ENCODE measurements around the gene PERP. TPM values are rescaled to one million over a fixed set of nuclear protein-coding genes. Genes with fewer than 3 reads are reported as not detected.

The PERP gene
- total RNA-seq, 2 donors from 2014 or later: 8.8 to 14.7 TPM

- no peak for DNase-seq (ENCODE audit: low spot score)
- intact Hi-C loops (cut with DNase I): no loop called here
Observed at GRCh38 chr6:138107752-138108592, 753 bp upstream of the PERP start.

DNA sequence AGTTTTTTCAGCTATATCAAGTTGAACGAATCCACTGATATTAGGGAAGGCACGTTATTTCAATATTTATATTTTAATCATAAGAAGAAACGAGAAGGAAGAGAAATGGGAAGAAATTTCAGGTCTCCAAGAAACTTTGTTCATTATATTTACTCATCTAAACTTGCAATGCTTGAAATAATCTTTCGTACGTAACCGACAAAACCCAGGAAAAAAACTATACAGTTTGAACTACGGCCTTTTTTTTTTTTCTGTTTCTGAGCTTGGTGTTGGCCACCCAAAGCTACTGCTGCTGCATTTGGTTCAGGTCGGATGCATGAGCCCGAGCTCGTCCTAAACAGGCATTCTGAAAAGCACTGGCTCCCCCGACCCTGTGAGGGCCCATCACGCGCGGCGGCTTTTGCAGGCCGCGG is 548 bp downstream of the PERP start:
- DNase-seq (ENCODE audit: low spot score): no peak
- intact Hi-C loops (cut with DNase I): no loop called here

- intact Hi-C loops (cut with DNase I): no loop called here
- DNase-seq (ENCODE audit: low spot score): no peak
Observed at GRCh38 chr6:138105880-138106664, 1.1 kb downstream of the PERP start.

GRCh38 chr6:138105446-138105845 is 1.8 kb downstream of the PERP start:
- no peak for DNase-seq (ENCODE audit: low spot score)
- intact Hi-C loops (cut with DNase I): no loop called here

DNA sequence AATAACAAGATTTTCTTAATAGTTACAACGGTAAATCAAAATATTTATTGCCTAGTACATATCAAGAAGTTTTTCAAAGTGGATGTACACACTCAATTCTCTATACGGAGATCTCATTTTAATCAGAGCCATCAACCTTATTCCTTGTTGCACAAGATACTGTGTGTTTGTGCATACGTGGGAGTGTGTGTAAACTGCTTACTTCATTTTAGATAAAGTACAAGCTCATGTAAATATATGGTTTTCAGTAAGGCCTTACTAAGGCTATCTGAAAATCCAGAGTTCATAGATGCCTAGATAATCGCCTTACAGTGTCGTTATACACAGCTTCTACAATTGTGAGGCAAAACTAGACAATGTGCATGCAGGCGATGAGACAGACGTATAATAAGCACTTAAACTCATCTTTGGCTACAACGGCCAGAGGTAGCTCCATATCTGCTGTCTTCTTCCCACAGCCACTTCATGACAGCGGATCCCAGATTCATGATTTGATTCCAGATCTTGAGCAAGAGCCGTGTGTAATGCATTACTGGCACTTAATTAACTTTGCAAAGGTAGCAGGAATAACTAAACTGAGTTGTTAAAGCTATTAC is 2.5 kb downstream of the PERP start:
- no peak for DNase-seq (ENCODE audit: low spot score)
- intact Hi-C loops (cut with DNase I): no loop called here

- intact Hi-C loops (cut with DNase I): no loop called here
Observed at GRCh38 chr6:138103871-138104270, 3.3 kb downstream of the PERP start.

GRCh38 chr6:138101946-138102731 is 5.1 kb downstream of the PERP start:
- DNase-seq (ENCODE audit: low spot score): no peak
- intact Hi-C loops (cut with DNase I): loop anchor here in 1 of 2 donors (2.0 kb wide), 1 partner anchor 329 kb away; no protein-coding TSS in a partner anchor

More at GRCh38 chr6:138103871-138104270, 3.3 kb downstream of the PERP start:
- no peak for DNase-seq (ENCODE audit: low spot score)

GRCh38 chr6:138099832-138100231 is 7.4 kb downstream of the PERP start:
- intact Hi-C loops (cut with DNase I): loop anchor here in 1 of 2 donors (2.0 kb wide), 1 partner anchor 327 kb away; no protein-coding TSS in a partner anchor

DNA sequence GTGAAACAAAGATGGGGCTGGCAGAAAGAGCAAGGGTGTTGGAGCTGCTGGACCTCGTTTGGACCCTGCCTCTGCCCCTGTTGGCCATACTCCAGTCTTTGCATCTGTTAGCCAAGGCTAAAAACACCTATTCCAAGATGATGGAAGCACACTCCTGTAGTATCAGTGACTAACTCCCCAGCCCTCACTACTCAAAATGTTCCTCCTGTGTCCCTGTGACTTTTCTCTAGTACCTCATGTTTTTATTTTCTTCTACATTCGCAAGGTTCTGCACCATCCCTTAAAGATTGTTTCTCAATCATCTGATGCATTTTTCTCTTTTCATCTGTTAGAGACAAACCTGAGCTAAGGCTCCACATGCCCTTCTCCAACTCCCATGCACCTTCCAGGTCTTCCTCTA is 8.9 kb downstream of the PERP start:
- DNase-seq (ENCODE audit: low spot score): no peak
- intact Hi-C loops (cut with DNase I): no loop called here

More at GRCh38 chr6:138099832-138100231, 7.4 kb downstream of the PERP start:
- no peak for DNase-seq (ENCODE audit: low spot score)

GRCh38 chr6:138094260-138094659 is 13.0 kb downstream of the PERP start:
- intact Hi-C loops (cut with DNase I): no loop called here
- no peak for DNase-seq (ENCODE audit: low spot score)

- DNase-seq (ENCODE audit: low spot score): no peak
- intact Hi-C loops (cut with DNase I): no loop called here
Observed at GRCh38 chr6:138093632-138094031, 13.6 kb downstream of the PERP start.

GRCh38 chr6:138092686-138093085 is 14.5 kb downstream of the PERP start:
- intact Hi-C loops (cut with DNase I): no loop called here
- no peak for DNase-seq (ENCODE audit: low spot score)

- intact Hi-C loops (cut with DNase I): no loop called here
- no peak for DNase-seq (ENCODE audit: low spot score)
Observed at GRCh38 chr6:138089325-138089724, 17.9 kb downstream of the PERP start.

DNA sequence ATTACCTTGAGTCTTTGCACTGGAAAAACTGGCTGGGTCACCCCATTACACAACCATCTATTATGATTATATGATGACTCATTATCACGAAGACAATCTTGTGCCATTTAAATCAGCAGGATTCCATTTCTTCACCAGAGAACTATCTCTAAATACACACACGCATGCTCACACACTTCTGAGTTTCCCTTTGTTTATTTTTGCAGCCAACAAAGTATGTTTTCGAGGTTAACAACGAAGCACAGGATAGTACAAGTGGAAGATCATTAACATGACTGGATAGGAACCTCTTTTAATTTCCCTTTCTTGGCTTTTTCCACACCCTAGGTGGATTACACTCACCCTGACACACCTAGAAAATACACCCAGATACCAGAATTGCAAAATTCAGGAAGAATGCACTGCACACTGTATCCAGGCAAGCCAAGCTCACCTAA is 18.9 kb downstream of the PERP start:
- DNase-seq (ENCODE audit: low spot score): no peak
- intact Hi-C loops (cut with DNase I): no loop called here

DNA sequence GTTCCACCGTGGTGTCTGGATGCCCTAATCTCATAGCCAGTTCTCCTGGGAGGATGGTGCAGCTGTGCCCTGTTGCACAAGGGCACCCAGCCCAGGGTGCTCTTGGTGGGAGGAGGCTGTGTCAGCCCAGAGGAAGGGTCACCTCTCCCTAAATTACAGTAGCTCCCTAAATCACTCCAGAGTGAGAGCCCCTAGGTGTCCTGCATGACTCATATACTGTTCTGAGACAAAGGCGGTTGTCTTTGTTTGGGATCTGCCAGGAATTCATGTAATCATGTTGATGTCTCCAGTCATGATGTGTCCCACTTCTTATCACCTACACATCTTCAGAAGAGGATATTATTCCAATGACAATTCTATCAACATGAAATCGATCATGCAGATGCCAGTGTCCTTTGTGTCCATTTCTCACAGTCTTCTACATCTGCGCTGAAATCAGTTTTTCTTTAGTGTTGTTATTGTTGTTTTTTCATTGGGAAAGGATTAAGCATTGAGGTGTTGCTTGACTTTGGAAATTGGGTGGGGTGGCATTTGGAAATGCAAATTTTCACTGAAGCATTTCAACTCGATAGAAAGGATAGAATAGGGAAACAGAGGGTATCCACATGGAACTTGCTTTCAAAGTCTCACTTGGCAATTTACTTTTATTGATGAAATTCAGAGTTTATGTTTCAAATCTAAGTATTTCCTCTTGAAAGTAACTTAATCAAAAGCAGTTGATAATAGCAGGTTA is 19.5 kb downstream of the PERP start:
- DNase-seq (ENCODE audit: low spot score): no peak
- intact Hi-C loops (cut with DNase I): no loop called here

DNA sequence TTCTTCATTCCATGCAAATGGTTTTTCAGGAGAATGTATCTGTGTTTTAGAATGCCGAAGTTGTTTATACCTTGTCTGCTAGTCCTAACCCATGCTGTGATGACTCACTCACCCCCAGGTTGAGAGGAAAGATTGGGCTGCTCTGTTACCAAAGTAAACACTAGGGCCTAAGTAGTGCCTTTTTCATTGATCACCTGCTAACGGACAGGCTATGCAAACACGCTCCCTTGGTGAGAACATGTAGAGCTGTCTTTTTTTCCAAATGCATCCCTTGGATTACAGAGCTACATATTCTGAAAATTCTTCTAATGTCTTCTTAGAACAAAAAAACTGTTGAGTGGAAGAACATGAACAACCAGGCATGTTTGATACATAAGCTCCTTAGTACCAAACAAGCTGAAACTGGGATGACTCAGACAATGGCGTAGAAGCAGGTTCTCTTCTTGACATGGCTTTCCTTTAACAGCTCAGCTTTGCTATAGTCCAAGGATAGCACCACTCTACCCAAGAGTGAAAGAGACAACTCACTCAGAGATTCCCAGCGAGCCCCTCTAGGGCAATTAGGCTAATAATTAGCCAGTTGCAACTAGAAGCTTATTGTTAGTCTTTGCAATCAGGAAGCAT is 20.5 kb downstream of the PERP start:
- no peak for DNase-seq (ENCODE audit: low spot score)
- intact Hi-C loops (cut with DNase I): no loop called here

DNA sequence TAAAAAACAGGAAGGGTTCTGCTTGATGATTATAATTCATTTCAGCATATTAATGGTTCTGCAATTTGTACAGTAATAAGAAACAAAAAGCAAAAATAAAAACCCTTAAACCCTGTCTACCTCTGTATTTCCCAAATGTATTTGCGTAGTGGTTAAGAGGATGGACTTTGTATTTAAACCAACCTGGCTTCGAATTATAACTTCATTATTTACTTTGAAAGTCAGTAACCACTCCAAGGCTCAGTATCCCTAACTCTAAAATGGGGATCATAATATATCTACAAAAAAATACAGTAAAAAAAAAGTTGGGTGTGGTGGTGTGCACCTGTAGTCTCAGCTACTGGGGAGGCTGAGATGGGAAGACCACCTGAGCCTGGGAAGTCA is 21.4 kb downstream of the PERP start:
- DNase-seq (ENCODE audit: low spot score): no peak
- intact Hi-C loops (cut with DNase I): no loop called here

Data from posterior vena cava (tissue), 2 donors.